OCI-LY1 (cell line): Measurements from ENCODE around the gene NEDD4L.

Experiments used
- CTCF ChIP-seq: fragments of 200-600 bp; sonication (generic), shearing (Covaris generic); IDR thresholded peaks from 2 replicates; pipeline ENCODE4 v1.5.1; 2017; ENCODE audit warnings: mild to moderate bottlenecking, antibody characterized with exemption, low read length, moderate library complexity, mixed read lengths
- EZH2 ChIP-seq: fragments of 200-600 bp; sonication (generic), shearing (Covaris generic); IDR thresholded peaks from 2 replicates; pipeline ENCODE4 v1.8.0; 2017; ENCODE audit warnings: borderline replicate concordance, mixed run types, mild to moderate bottlenecking, antibody characterized with exemption, low read length, moderate library complexity, mixed read lengths

GRCh38 chr18:58175786-58176176, 131.8 kb downstream of the NEDD4L start:
- TF ChIP-seq CTCF (no peak), EZH2 (no peak)
